Measurements from ENCODE around the gene TMEM120A. TPM values are rescaled to one million over a fixed set of nuclear protein-coding genes. Genes with fewer than 3 reads are reported as not detected.

Gene TMEM120A
- total and polyA plus RNA-seq, 2 experiments from 2014 or later = 24.6 to 56.9 TPM

GRCh38 chr7:75985518-75986146, 8.8 kb downstream of the TMEM120A start:
- Histone ChIP-seq H3K9me3 (ENCODE audit: low read depth) (no peaks in the 10 kb centered on the region), H3K36me3 (no peaks in the 10 kb centered on the region), H3K27ac (no peak overlapping the region), H3K27me3 (no peaks in the 10 kb centered on the region), H3K4me3 (no peak overlapping the region), H3K4me1 (ENCODE audit: low read depth) (peaks cover 11% of the 10 kb centered on the region)
- DNase-seq (ENCODE audit: low read depth in 1 of 2, low spot score in 1 of 2) = no peak
- no peak for TF ChIP-seq CTCF (IDR thresholded peaks at IDR 0.05; ENCODE audit: low read depth, low read length)

- no peaks in the 10 kb centered on the region for H3K9me3 ChIP-seq (ENCODE audit: low read depth)
- peaks cover 10% of the 10 kb centered on the region for H3K4me1 ChIP-seq (ENCODE audit: low read depth)
- DNase-seq (ENCODE audit: low read depth in 1 of 2, low spot score in 1 of 2) = no peak
- H3K36me3 ChIP-seq = no peaks in the 10 kb centered on the region
- peak overlapping the region; percentile 9 for H3K27ac ChIP-seq
- H3K4me3 ChIP-seq = no peak overlapping the region
- no peak for TF ChIP-seq CTCF (IDR thresholded peaks at IDR 0.05; ENCODE audit: low read depth, low read length)
- no peaks in the 10 kb centered on the region for H3K27me3 ChIP-seq
Observed at GRCh38 chr7:75985009-75985517, 9.3 kb downstream of the TMEM120A start.

- DNase-seq (ENCODE audit: low read depth in 1 of 2, low spot score in 1 of 2) = no peak
- no peak for TF ChIP-seq CTCF (IDR thresholded peaks at IDR 0.05; ENCODE audit: low read depth, low read length)
- Histone ChIP-seq H3K27me3 (no peaks in the 10 kb centered on the region), H3K27ac (no peak overlapping the region), H3K9me3 (ENCODE audit: low read depth) (no peaks in the 10 kb centered on the region), H3K4me1 (ENCODE audit: low read depth) (peaks cover 3% of the 10 kb centered on the region), H3K36me3 (no peaks in the 10 kb centered on the region), H3K4me3 (no peak overlapping the region)
Observed at GRCh38 chr7:75984130-75985008, 10.0 kb downstream of the TMEM120A start.

GRCh38 chr7:75983471-75984129, 10.8 kb downstream of the TMEM120A start:
- Histone ChIP-seq H3K36me3 (no peaks in the 10 kb centered on the region), H3K27ac (no peak overlapping the region), H3K9me3 (ENCODE audit: low read depth) (no peaks in the 10 kb centered on the region), H3K4me1 (ENCODE audit: low read depth) (peaks cover 7% of the 10 kb centered on the region), H3K27me3 (no peaks in the 10 kb centered on the region), H3K4me3 (no peak overlapping the region)
- DNase-seq (ENCODE audit: low read depth in 1 of 2, low spot score in 1 of 2) = no peak
- no peak for TF ChIP-seq CTCF (IDR thresholded peaks at IDR 0.05; ENCODE audit: low read depth, low read length)

- no peaks in the 10 kb centered on the region for H3K36me3 ChIP-seq
- peaks cover 7% of the 10 kb centered on the region for H3K4me1 ChIP-seq (ENCODE audit: low read depth)
- H3K27me3 ChIP-seq = no peaks in the 10 kb centered on the region
- no peak overlapping the region for H3K4me3 ChIP-seq
- DNase-seq (ENCODE audit: low read depth in 1 of 2, low spot score in 1 of 2) = no peak
- TF ChIP-seq CTCF (IDR thresholded peaks at IDR 0.05; ENCODE audit: low read depth, low read length) = no peak
- H3K27ac ChIP-seq = no peak overlapping the region
- no peaks in the 10 kb centered on the region for H3K9me3 ChIP-seq (ENCODE audit: low read depth)
Observed at GRCh38 chr7:75982306-75983064, 11.9 kb downstream of the TMEM120A start.

Measured in cardiac muscle cell (in vitro differentiated cells and primary cell).